ENCODE data around the gene DNAJC30. TPM values are rescaled to one million over a fixed set of nuclear protein-coding genes. Genes with fewer than 3 reads are reported as not detected.

The DNAJC30 gene
- total RNA-seq, 1 experiment from 2014 or later = 8.5 TPM

DNA sequence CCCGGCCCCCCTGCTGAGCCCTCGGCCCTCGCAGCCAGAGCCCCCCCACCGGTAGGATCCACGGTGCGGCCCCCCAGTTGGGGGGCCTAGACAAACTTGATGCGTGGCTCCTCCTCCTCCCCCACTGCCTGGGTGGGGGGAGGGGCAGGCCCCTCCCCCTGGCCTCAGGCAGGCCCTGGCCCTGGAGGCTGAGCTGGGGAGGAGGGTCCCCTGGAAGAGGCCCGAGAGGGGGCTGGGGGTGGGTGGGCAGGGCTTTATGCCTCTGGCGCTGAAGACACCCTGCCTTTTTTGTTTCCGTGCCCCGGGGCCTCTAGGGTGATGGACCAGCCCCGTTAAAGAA, 12.0 kb downstream of the DNAJC30 start:
- no peaks in the 10 kb centered on the region for H3K27me3 ChIP-seq (ENCODE audit: insufficient read depth, low read length)
- DNase-seq (ENCODE audit: low read depth, low spot score) = no peak
- H3K4me1 ChIP-seq (ENCODE audit: control insufficient read depth in 1 of 2, insufficient read depth in 2 of 2, low read length in 2 of 2) = peaks cover 11 to 22% of the 10 kb centered on the region in 2 experiments; a peak in 3 of 4 replicates
- intact Hi-C loops (cut with micrococcal nuclease) = no loop called here
- TF ChIP-seq, protein P1, sequence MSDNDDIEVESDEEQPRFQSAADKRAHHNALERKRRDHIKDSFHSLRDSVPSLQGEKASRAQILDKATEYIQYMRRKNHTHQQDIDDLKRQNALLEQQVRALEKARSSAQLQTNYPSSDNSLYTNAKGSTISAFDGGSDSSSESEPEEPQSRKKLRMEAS (IDR thresholded peaks at IDR 0.05) = no peak
- TF ChIP-seq ELF1 (IDR thresholded peaks at IDR 0.05; ENCODE audit: borderline replicate concordance, low read depth) (no peak), YY1 (IDR thresholded peaks at IDR 0.05; ENCODE audit: extremely low read depth, insufficient replicate concordance, low read depth, low read length) (no peak), FOSL1 (IDR thresholded peaks at IDR 0.05; ENCODE audit: low read depth) (no peak), SP1 (IDR thresholded peaks at IDR 0.05; ENCODE audit: low read depth) (no peak), ATF3 (IDR thresholded peaks at IDR 0.05) (no peak), EZH2 (IDR thresholded peaks at IDR 0.05) (no peak), POLR2AphosphoS5 (IDR thresholded peaks at IDR 0.05; ENCODE audit: low read depth, low read length) (no peak), CBX3 (IDR thresholded peaks at IDR 0.05; ENCODE audit: low read depth) (no peak), CEBPB (IDR thresholded peaks at IDR 0.05; ENCODE audit: low read depth) (no peak), ZFX (IDR thresholded peaks at IDR 0.05) (no peak), TCF7L2 (IDR thresholded peaks at IDR 0.05; ENCODE audit: borderline replicate concordance, extremely low read depth, insufficient read depth, insufficient read length) (no peak), SIN3A (IDR thresholded peaks at IDR 0.05; ENCODE audit: low read depth) (no peak)
- TF ChIP-seq, protein P2, sequence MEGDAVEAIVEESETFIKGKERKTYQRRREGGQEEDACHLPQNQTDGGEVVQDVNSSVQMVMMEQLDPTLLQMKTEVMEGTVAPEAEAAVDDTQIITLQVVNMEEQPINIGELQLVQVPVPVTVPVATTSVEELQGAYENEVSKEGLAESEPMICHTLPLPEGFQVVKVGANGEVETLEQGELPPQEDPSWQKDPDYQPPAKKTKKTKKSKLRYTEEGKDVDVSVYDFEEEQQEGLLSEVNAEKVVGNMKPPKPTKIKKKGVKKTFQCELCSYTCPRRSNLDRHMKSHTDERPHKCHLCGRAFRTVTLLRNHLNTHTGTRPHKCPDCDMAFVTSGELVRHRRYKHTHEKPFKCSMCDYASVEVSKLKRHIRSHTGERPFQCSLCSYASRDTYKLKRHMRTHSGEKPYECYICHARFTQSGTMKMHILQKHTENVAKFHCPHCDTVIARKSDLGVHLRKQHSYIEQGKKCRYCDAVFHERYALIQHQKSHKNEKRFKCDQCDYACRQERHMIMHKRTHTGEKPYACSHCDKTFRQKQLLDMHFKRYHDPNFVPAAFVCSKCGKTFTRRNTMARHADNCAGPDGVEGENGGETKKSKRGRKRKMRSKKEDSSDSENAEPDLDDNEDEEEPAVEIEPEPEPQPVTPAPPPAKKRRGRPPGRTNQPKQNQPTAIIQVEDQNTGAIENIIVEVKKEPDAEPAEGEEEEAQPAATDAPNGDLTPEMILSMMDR (IDR thresholded peaks at IDR 0.05 in 2 of 3, conservative IDR thresholded peaks at IDR 0.05 in 1 of 3; ENCODE audit: borderline replicate concordance in 1 of 3, insufficient read depth in 1 of 3, low read depth in 2 of 3, low read length in 2 of 3) = no peak
- TF ChIP-seq, protein P3, sequence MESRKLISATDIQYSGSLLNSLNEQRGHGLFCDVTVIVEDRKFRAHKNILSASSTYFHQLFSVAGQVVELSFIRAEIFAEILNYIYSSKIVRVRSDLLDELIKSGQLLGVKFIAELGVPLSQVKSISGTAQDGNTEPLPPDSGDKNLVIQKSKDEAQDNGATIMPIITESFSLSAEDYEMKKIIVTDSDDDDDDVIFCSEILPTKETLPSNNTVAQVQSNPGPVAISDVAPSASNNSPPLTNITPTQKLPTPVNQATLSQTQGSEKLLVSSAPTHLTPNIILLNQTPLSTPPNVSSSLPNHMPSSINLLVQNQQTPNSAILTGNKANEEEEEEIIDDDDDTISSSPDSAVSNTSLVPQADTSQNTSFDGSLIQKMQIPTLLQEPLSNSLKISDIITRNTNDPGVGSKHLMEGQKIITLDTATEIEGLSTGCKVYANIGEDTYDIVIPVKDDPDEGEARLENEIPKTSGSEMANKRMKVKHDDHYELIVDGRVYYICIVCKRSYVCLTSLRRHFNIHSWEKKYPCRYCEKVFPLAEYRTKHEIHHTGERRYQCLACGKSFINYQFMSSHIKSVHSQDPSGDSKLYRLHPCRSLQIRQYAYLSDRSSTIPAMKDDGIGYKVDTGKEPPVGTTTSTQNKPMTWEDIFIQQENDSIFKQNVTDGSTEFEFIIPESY (IDR thresholded peaks at IDR 0.05; ENCODE audit: extremely low read depth, insufficient replicate concordance, low read length) = no peak
- TF ChIP-seq, protein P4, sequence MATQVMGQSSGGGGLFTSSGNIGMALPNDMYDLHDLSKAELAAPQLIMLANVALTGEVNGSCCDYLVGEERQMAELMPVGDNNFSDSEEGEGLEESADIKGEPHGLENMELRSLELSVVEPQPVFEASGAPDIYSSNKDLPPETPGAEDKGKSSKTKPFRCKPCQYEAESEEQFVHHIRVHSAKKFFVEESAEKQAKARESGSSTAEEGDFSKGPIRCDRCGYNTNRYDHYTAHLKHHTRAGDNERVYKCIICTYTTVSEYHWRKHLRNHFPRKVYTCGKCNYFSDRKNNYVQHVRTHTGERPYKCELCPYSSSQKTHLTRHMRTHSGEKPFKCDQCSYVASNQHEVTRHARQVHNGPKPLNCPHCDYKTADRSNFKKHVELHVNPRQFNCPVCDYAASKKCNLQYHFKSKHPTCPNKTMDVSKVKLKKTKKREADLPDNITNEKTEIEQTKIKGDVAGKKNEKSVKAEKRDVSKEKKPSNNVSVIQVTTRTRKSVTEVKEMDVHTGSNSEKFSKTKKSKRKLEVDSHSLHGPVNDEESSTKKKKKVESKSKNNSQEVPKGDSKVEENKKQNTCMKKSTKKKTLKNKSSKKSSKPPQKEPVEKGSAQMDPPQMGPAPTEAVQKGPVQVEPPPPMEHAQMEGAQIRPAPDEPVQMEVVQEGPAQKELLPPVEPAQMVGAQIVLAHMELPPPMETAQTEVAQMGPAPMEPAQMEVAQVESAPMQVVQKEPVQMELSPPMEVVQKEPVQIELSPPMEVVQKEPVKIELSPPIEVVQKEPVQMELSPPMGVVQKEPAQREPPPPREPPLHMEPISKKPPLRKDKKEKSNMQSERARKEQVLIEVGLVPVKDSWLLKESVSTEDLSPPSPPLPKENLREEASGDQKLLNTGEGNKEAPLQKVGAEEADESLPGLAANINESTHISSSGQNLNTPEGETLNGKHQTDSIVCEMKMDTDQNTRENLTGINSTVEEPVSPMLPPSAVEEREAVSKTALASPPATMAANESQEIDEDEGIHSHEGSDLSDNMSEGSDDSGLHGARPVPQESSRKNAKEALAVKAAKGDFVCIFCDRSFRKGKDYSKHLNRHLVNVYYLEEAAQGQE (IDR thresholded peaks at IDR 0.05; ENCODE audit: low read depth) = no peak
- no peak overlapping the region for H3K9ac ChIP-seq (ENCODE audit: low read length)
- H3K79me2 ChIP-seq (ENCODE audit: insufficient read depth, low read length) = no peaks in the 10 kb centered on the region
- no peak for ATAC-seq
- ChIA-PET POLR2A (no interaction called here), CTCF (no interaction called here), RAD21 (ENCODE audit: low non-redundant PET in 1 of 2, low total read pairs in 2 of 2, uncharacterized antibody in 2 of 2, unreplicated experiment in 2 of 2) (no interaction called here)
- no peak overlapping the region for H2AFZ ChIP-seq (ENCODE audit: low read depth, low read length, poor library complexity, severe bottlenecking)
- H3K9me2 ChIP-seq (ENCODE audit: insufficient read depth) = no peaks in the 10 kb centered on the region
- no peak overlapping the region for H3K27ac ChIP-seq (ENCODE audit: low read depth, low read length)
- H3K9me3 ChIP-seq (ENCODE audit: control insufficient read depth in 1 of 2, insufficient read depth in 1 of 2, low read depth in 1 of 2, low read length in 2 of 2) = no peaks in the 10 kb centered on the region; a peak in 1 of 4 replicates
- BruUV-seq (replicated peaks) = no TSS peak
- H3K4me3 ChIP-seq (replicated peaks in 1 of 2; ENCODE audit: low read depth in 1 of 2, low read length in 2 of 2) = no peak overlapping the region
- H3K36me3 ChIP-seq (ENCODE audit: control insufficient read depth in 1 of 2, insufficient read depth in 2 of 2, low read length in 2 of 2) = peaks cover 0 to 5% of the 10 kb centered on the region in 2 experiments; a peak in 1 of 4 replicates
- no peaks in the 10 kb centered on the region for H4K20me1 ChIP-seq (ENCODE audit: insufficient read depth)
- H3K4me2 ChIP-seq (ENCODE audit: low read length) = no peak overlapping the region

Measured in HCT116 (cell line).